Measurements from ENCODE around the gene CGB7.
"Not testable (repeated sequence)": the region's sequence is repeated elsewhere in the genome, so short reads cannot be mapped to it uniquely, and the experiment has no call there.

CGB7 gene

DNA sequence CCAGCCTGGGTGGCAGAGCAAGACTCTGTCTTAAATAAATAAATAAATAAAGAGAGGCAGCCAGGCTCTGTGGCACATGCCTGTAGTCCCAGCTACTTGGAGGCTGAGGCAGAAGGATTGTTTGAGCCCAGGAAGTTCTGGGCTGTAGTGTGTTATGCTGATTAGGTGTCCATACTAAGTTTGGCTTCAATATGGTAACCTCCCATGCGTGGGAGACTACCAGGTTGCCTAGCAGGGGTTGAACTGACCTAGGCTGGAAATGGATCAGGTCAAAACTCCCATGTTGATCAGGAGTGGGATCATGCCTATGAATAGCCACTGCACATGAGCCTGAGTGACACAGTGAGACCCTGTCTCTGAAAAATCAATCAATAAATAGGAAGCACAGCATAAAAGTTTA, 23.7 kb upstream of the CGB7 start:
- CTCF ChIA-PET = interaction anchor here (1.8 to 3.3 kb wide), 2 partner anchors 17 to 82 kb away, joined by 11 to 18 read pairs; no protein-coding TSS in a partner anchor
- H3K4me3 ChIP-seq (ENCODE audit: low read depth, low read length) = no peak overlapping the region
- no peak for DNase-seq (ENCODE audit: low read depth, low spot score)
- POLR2A ChIA-PET = no interaction called here
- TF ChIP-seq, protein P1, sequence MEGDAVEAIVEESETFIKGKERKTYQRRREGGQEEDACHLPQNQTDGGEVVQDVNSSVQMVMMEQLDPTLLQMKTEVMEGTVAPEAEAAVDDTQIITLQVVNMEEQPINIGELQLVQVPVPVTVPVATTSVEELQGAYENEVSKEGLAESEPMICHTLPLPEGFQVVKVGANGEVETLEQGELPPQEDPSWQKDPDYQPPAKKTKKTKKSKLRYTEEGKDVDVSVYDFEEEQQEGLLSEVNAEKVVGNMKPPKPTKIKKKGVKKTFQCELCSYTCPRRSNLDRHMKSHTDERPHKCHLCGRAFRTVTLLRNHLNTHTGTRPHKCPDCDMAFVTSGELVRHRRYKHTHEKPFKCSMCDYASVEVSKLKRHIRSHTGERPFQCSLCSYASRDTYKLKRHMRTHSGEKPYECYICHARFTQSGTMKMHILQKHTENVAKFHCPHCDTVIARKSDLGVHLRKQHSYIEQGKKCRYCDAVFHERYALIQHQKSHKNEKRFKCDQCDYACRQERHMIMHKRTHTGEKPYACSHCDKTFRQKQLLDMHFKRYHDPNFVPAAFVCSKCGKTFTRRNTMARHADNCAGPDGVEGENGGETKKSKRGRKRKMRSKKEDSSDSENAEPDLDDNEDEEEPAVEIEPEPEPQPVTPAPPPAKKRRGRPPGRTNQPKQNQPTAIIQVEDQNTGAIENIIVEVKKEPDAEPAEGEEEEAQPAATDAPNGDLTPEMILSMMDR (IDR thresholded peaks at IDR 0.05; ENCODE audit: insufficient read depth, low read length, missing control alignments) = no peak

DNA sequence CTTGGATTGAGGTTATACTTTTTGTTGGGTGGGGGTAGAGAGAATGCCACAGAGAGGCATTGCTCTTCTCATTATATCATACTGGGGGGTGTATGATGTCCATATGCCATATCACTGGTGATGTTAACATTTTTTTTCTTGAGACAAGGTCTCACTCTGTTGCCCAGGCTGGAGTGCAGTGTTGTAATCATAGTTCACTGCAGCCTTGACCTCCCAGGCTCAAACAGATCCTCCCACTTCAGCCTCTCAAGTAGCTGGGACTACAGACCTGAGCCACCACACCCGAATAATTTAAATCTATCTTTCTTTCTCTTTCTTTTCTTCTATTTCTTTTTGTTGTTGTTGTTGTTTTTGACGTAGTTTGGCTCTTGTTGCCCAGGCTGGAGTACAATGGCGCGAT, 22.8 kb upstream of the CGB7 start:
- ChIA-PET CTCF (interaction anchor here (0.8 kb wide), 1 partner anchor 10 kb away, joined by 3 read pairs; no protein-coding TSS in a partner anchor), POLR2A (no interaction called here)
- no peak overlapping the region for H3K4me3 ChIP-seq (ENCODE audit: low read depth, low read length)
- DNase-seq (ENCODE audit: low read depth, low spot score) = no peak
- TF ChIP-seq, protein P1 (IDR thresholded peaks at IDR 0.05; ENCODE audit: insufficient read depth, low read length, missing control alignments) = no peak

DNA sequence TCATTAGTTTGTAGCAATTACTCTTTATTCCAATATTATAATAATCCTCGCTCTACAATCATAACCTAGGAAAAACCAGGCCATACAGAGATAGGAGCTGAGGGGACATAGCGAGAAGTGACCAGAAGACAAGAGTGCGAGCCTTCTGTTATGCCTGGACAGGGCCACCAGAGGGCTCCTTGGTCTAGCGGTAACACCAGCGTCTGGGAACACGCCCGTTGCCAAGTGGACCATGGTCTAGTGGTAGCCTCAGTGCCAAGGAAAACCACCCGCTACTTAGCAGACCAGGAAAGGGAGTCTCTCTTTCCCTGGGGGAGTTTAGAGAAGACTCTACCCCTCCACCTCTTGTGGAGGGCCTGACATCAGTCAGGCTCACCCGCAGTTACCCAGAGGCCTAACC, 17.3 kb upstream of the CGB7 start:
- DNase-seq (ENCODE audit: low read depth, low spot score) = not testable (repeated sequence)

DNA sequence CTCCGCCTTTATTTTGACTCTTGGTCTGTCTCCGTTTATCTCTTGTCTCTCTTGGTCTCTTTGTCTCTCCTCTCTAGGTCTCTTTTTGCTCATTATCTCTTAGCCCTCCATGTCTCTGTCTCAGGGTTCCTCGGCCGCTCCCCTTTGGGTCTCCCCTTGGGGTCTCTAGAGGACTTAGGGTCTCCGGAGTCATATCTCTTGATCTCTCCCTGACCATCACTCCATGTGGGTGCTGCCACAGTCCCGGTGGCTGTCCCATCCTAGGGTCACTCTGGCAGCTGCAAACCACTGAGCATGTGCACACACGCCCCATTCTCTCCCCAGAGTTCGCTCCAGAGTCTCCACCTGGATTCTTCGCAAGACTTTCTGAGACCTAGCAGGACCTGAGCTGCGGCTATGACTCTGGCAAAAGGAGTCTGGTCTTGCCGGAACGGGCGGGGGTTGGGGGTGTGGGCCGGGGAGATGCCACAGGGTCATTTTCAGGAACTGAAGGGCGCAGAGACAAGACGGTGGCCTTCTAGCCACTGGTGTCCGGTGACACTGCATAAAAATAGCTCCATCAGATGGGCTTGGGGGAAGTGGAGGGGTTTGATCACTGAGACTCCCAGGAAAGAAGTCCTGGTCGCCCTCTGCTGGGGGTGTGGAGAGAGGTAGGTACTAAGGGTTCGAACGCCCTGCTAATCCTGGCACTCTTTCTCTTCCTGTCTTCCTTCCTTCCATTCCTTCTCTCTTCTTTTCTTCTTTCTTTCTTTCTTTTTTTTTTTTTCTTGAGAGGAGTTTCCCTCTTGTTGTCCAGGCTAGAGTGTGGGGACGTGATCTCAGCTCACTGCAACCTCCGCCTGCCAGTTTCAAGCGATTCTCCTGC, 16.2 kb upstream of the CGB7 start:
- ChIA-PET POLR2A (no interaction called here), CTCF (interaction anchor here (0.7 to 3.2 kb wide), 22 partner anchors 8 to 291 kb away, joined by 3 to 30 read pairs (median 7); partner anchors contain the start of genes GYS1, LIN7B and RUVBL2)
- no peak for DNase-seq (ENCODE audit: low read depth, low spot score)
- no peak overlapping the region for H3K4me3 ChIP-seq (ENCODE audit: low read depth, low read length)
- TF ChIP-seq, protein P1 (IDR thresholded peaks at IDR 0.05; ENCODE audit: insufficient read depth, low read length, missing control alignments) = peak; percentile 34

More for the DNA sequence above, 17.3 kb upstream of the CGB7 start:
- CTCF ChIA-PET = interaction anchor here (0.9 to 3.2 kb wide), 17 partner anchors 9 to 150 kb away, joined by 3 to 30 read pairs (median 9); partner anchors contain the start of genes GYS1, LIN7B and RUVBL2
- POLR2A ChIA-PET = interaction anchor here (0.5 kb wide), 1 partner anchor 610 kb away, joined by 3 read pairs; no protein-coding TSS in a partner anchor
- H3K4me3 ChIP-seq (ENCODE audit: low read depth, low read length) = not testable (repeated sequence)
- TF ChIP-seq, protein P1 (IDR thresholded peaks at IDR 0.05; ENCODE audit: insufficient read depth, low read length, missing control alignments) = peak; percentile 57

DNA sequence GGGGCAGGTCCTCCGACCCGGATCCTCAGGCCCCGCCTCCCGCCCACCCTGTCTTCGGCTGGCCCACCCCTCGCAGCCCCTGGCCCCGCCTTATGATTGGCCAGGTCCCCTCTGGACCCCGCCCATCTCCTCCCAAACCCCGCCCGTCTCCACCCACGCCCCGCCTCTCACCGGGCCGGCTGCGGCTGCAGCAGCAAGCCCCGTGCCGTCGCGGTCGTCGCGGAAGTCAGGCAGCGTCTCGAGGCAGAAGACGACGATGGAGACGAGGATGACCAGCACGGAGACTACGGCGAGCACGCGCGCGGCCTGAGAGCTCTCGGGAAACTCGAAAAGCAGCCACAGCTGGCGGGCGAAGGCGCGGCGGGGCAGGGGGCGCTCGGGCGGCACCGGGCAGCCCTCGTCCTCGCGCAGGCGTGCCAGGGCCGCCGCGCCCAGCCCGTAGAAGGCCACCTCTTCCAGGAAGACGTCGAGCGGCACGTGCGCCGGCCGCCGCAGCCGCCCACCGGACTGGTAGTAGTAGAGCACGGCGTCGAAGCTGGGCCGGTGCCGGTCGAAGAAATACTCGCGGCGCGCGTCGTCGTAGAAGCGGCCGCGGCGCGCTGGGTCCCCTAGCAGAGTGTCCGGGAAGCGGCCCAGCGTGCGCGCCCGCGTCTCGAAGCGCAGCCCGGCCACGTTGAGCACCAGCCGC, 14.5 kb upstream of the CGB7 start:
- TF ChIP-seq, protein P1 (IDR thresholded peaks at IDR 0.05; ENCODE audit: insufficient read depth, low read length, missing control alignments) = no peak
- peak overlapping the region; percentile 12; the same call in 1 of the 2 replicates for H3K4me3 ChIP-seq (ENCODE audit: low read depth, low read length)
- ChIA-PET POLR2A (interaction anchor here (1.4 kb wide), 1 partner anchor 79 kb away, joined by 5 read pairs; the partner anchor contains the start of genes GYS1 and RUVBL2), CTCF (interaction anchor here (1.1 to 3.0 kb wide), 4 partner anchors 72 to 136 kb away, joined by 5 to 30 read pairs (median 10); partner anchors contain the start of genes GYS1 and RUVBL2)
- no peak for DNase-seq (ENCODE audit: low read depth, low spot score)

Data from AG04449 (cell line).